ENCODE data around the gene HOXA2. TPM values are rescaled to one million over a fixed set of nuclear protein-coding genes. Genes with fewer than 3 reads are reported as not detected.

HOXA2 gene
- total and polyA plus RNA-seq, 7 donors: 0.17 to 1.1 (median 0.42) TPM

- no peaks in the 10 kb centered on the region for H3K4me1 ChIP-seq
- peaks cover 0 to 19% (median 6%) of the 10 kb centered on the region in 3 donors for H3K27me3 ChIP-seq (ENCODE audit: insufficient read depth in 3 of 3, low read length in 2 of 3)
- intact Hi-C loops (cut with DNase I): no loop called here
- H3K36me3 ChIP-seq (ENCODE audit: insufficient read depth in 1 of 2, low read depth in 1 of 2): no peaks in the 10 kb centered on the region
- 89 to 92% (median 92%) methylated on average over 2 of the region's 2 CpGs for WGBS, 3 donors
- DNase-seq: no peak
- TF ChIP-seq CTCF (IDR thresholded peaks at IDR 0.05): no peak
- H3K4me3 ChIP-seq: no peak overlapping the region
- H3K9me3 ChIP-seq: no peaks in the 10 kb centered on the region
- ATAC-seq: no peak
- H3K27ac ChIP-seq: no peak overlapping the region
Measured at GRCh38 chr7:27083646-27084045, 18.8 kb downstream of the HOXA2 start.

- DNase-seq (no peak), ATAC-seq (no peak)
- Histone ChIP-seq H3K36me3 (ENCODE audit: insufficient read depth in 1 of 2, low read depth in 1 of 2) (no peaks in the 10 kb centered on the region), H3K4me1 (no peaks in the 10 kb centered on the region), H3K27me3 (ENCODE audit: insufficient read depth in 3 of 3, low read length in 2 of 3) (peaks cover 0 to 4% (median 0%) of the 10 kb centered on the region in 3 donors), H3K4me3 (no peak overlapping the region), H3K9me3 (no peaks in the 10 kb centered on the region), H3K27ac (no peak overlapping the region)
- no peak for TF ChIP-seq CTCF (IDR thresholded peaks at IDR 0.05)
- WGBS, 3 donors: 71 to 92% (median 86%) methylated on average over 1 of the region's 1 CpG
- intact Hi-C loops (cut with DNase I): no loop called here
Measured at GRCh38 chr7:27082171-27082570, 20.3 kb downstream of the HOXA2 start.

- 81 to 84% (median 82%) methylated on average over 4 of the region's 4 CpGs for WGBS, 3 donors
- no peaks in the 10 kb centered on the region for H3K27me3 ChIP-seq (ENCODE audit: insufficient read depth in 3 of 3, low read length in 2 of 3)
- no peak overlapping the region for H3K27ac ChIP-seq
- ATAC-seq: no peak
- no peak for TF ChIP-seq CTCF (IDR thresholded peaks at IDR 0.05)
- no peaks in the 10 kb centered on the region for H3K36me3 ChIP-seq (ENCODE audit: insufficient read depth in 1 of 2, low read depth in 1 of 2)
- no peaks in the 10 kb centered on the region for H3K9me3 ChIP-seq
- no peaks in the 10 kb centered on the region for H3K4me1 ChIP-seq
- intact Hi-C loops (cut with DNase I): no loop called here
- DNase-seq: no peak
- no peak overlapping the region for H3K4me3 ChIP-seq
Measured at GRCh38 chr7:27080844-27081436, 21.5 kb downstream of the HOXA2 start.

GRCh38 chr7:27079234-27079975 is 23.1 kb downstream of the HOXA2 start:
- no peak overlapping the region for H3K4me3 ChIP-seq
- H3K27ac ChIP-seq: no peak overlapping the region
- H3K27me3 ChIP-seq (ENCODE audit: insufficient read depth in 3 of 3, low read length in 2 of 3): no peaks in the 10 kb centered on the region
- 93 to 100% (median 94%) methylated on average over 1 of the region's 1 CpG for WGBS, 3 donors
- ATAC-seq: no peak
- intact Hi-C loops (cut with DNase I): no loop called here
- no peaks in the 10 kb centered on the region for H3K9me3 ChIP-seq
- H3K4me1 ChIP-seq: no peaks in the 10 kb centered on the region
- no peak for DNase-seq
- no peak for TF ChIP-seq CTCF (IDR thresholded peaks at IDR 0.05)
- H3K36me3 ChIP-seq (ENCODE audit: insufficient read depth in 1 of 2, low read depth in 1 of 2): no peaks in the 10 kb centered on the region

All from psoas muscle (tissue), 8 donors.